Measurements from ENCODE around the gene PPIB. TPM values are rescaled to one million over a fixed set of nuclear protein-coding genes. Genes with fewer than 3 reads are reported as not detected.
A peak's percentile ranks its signal among the peaks of the same experiment; 100 is the strongest.

The PPIB gene
- polyA plus RNA-seq, 2 of the 4 experiments (the other 2 are of a cell fraction), result 676 to 807 TPM

DNA sequence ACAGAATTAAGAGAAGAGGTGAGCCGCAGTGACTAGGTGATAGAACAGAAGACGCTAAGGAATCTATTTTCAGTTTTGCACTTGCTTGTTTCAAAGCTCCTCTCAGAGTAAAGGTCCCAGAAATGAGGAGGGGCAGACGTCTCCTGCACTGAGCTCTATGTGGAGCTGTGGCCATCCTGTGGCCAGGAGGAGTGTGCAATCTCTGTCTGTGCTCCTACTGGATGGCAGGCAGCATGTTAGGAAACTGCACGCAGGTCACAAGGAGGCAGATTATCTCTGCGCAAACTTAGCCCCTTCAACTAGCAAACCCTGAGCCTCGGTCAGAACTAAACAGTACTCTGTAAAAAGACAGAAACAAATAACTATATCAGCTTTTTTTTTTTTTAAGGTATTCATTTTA, 31.1 kb upstream of the PPIB start:
- no peak overlapping the region for H3K4me2 ChIP-seq
- H3K4me3 ChIP-seq, result no peak overlapping the region
- no peaks in the 10 kb centered on the region for H3K4me1 ChIP-seq
- ATAC-seq, result peak; percentile 80 to 83
- no peaks in the 10 kb centered on the region for H3K9me3 ChIP-seq
- CTCF ChIA-PET, result interaction anchor here (0.7 to 1.4 kb wide), 7 partner anchors 8 to 1321 kb away, joined by 3 to 6 read pairs (median 4); no protein-coding TSS in a partner anchor
- no peak overlapping the region for H3K27ac ChIP-seq
- POLR2A ChIA-PET, result no interaction called here
- no peak for FAIRE-seq
- TF ChIP-seq, protein P1, sequence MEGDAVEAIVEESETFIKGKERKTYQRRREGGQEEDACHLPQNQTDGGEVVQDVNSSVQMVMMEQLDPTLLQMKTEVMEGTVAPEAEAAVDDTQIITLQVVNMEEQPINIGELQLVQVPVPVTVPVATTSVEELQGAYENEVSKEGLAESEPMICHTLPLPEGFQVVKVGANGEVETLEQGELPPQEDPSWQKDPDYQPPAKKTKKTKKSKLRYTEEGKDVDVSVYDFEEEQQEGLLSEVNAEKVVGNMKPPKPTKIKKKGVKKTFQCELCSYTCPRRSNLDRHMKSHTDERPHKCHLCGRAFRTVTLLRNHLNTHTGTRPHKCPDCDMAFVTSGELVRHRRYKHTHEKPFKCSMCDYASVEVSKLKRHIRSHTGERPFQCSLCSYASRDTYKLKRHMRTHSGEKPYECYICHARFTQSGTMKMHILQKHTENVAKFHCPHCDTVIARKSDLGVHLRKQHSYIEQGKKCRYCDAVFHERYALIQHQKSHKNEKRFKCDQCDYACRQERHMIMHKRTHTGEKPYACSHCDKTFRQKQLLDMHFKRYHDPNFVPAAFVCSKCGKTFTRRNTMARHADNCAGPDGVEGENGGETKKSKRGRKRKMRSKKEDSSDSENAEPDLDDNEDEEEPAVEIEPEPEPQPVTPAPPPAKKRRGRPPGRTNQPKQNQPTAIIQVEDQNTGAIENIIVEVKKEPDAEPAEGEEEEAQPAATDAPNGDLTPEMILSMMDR (IDR thresholded peaks at IDR 0.05), result no peak
- TF ChIP-seq CHD4 (IDR thresholded peaks at IDR 0.05; ENCODE audit: borderline replicate concordance) (no peak), EP300 (IDR thresholded peaks at IDR 0.05) (no peak), TP53 (CRISPR knock-in tag; IDR thresholded peaks at IDR 0.05) (no peak), JUNB (IDR thresholded peaks at IDR 0.05) (no peak), RFX5 (IDR thresholded peaks at IDR 0.05) (no peak), TFCP2L1 (CRISPR knock-in tag; IDR thresholded peaks at IDR 0.05) (no peak), NPAS2 (CRISPR knock-in tag; IDR thresholded peaks at IDR 0.05; ENCODE audit: borderline replicate concordance) (no peak), HOXA7 (CRISPR knock-in tag; IDR thresholded peaks at IDR 0.05) (no peak), EHF (CRISPR knock-in tag; IDR thresholded peaks at IDR 0.05) (no peak), JUN (IDR thresholded peaks at IDR 0.05) (no peak), BHLHE40 (IDR thresholded peaks at IDR 0.05; ENCODE audit: low read depth, low read length) (no peak), MYC (IDR thresholded peaks at IDR 0.05; ENCODE audit: borderline replicate concordance, low read length) (no peak), FOSL2 (IDR thresholded peaks at IDR 0.05) (no peak), FOSL2 (CRISPR knock-in tag; IDR thresholded peaks at IDR 0.05) (no peak), HDAC2 (IDR thresholded peaks at IDR 0.05) (no peak)
- TF ChIP-seq, protein P2, sequence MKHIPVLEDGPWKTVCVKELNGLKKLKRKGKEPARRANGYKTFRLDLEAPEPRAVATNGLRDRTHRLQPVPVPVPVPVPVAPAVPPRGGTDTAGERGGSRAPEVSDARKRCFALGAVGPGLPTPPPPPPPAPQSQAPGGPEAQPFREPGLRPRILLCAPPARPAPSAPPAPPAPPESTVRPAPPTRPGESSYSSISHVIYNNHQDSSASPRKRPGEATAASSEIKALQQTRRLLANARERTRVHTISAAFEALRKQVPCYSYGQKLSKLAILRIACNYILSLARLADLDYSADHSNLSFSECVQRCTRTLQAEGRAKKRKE (CRISPR knock-in tag; IDR thresholded peaks at IDR 0.05; ENCODE audit: low read depth), result no peak
- TF ChIP-seq, protein P3, sequence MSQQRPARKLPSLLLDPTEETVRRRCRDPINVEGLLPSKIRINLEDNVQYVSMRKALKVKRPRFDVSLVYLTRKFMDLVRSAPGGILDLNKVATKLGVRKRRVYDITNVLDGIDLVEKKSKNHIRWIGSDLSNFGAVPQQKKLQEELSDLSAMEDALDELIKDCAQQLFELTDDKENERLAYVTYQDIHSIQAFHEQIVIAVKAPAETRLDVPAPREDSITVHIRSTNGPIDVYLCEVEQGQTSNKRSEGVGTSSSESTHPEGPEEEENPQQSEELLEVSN (IDR thresholded peaks at IDR 0.05; ENCODE audit: borderline replicate concordance, low read depth), result no peak
- peak in 1 of 2 experiments; percentile 22 for DNase-seq (ENCODE audit: low read depth in 1 of 2, low spot score in 1 of 2)
- WGBS (ENCODE audit: missing lambda C conversion rate), result 82% methylated on average over 6 of the region's 6 CpGs

DNA sequence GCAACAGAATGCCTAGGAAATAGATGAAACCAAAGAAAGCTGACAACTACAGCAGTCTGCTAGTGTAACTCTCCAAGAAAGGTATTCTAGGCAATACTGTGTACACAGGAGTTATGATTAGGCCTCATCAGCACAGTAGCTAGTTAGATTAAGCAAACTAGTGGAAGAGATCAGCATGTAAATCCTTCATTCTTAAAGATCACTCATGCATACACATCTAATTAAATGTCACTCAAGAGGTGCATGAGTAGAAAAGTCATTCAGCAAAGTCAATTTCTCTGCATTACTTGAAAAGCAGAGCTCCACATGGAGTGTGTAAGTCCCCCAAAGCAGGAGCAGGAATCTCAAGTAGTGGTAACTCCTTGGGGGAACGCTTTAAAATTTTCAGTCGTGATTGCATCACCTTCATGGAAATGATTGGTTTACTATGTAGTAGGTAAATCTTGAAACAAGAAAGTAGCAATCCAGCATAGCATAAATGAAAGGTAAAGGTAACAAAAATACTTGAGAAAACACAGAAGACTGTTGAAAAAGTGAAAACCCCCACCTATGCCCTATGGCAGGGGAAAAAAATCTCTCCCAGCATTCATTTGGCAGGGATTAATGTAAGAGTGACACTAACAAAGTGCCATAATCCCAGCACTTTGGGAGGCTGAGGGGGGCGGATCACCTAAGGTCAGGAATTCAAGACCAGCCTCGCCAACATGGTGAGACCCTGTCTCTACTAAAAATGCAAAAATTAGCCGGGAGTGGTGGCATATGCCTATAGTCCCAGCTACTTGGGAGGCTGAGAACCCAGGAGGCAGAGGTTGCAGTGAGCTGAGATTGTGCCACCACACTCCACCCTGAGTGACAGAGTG, 29.4 kb upstream of the PPIB start:
- no peak for ATAC-seq
- no peak for TF ChIP-seq CHD2 (IDR thresholded peaks at IDR 0.05; ENCODE audit: low read length, partially characterized antibody)
- TF ChIP-seq CEBPB (IDR thresholded peaks at IDR 0.05), result no peak
- TF ChIP-seq EHMT2 (IDR thresholded peaks at IDR 0.05; ENCODE audit: low read depth), result no peak
- no peak for TF ChIP-seq JUN (IDR thresholded peaks at IDR 0.05)
- no peak for TF ChIP-seq RNF2 (IDR thresholded peaks at IDR 0.05; ENCODE audit: borderline replicate concordance, low read depth)
- TF ChIP-seq JUNB (IDR thresholded peaks at IDR 0.05), result no peak
- no peak for TF ChIP-seq MYC (IDR thresholded peaks at IDR 0.05; ENCODE audit: borderline replicate concordance, low read length)
- no peak for TF ChIP-seq FOXS1 (CRISPR knock-in tag; IDR thresholded peaks at IDR 0.05)
- no peak for TF ChIP-seq EP300 (IDR thresholded peaks at IDR 0.05)
- TF ChIP-seq RFX5 (IDR thresholded peaks at IDR 0.05), result no peak
- TF ChIP-seq, protein P4, sequence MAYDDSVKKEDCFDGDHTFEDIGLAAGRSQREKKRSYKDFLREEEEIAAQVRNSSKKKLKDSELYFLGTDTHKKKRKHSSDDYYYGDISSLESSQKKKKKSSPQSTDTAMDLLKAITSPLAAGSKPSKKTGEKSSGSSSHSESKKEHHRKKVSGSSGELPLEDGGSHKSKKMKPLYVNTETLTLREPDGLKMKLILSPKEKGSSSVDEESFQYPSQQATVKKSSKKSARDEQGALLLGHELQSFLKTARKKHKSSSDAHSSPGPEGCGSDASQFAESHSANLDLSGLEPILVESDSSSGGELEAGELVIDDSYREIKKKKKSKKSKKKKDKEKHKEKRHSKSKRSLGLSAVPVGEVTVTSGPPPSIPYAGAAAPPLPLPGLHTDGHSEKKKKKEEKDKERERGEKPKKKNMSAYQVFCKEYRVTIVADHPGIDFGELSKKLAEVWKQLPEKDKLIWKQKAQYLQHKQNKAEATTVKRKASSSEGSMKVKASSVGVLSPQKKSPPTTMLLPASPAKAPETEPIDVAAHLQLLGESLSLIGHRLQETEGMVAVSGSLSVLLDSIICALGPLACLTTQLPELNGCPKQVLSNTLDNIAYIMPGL (CRISPR knock-in tag; IDR thresholded peaks at IDR 0.05; ENCODE audit: borderline replicate concordance), result no peak
- TF ChIP-seq POLR2A (IDR thresholded peaks at IDR 0.05; ENCODE audit: low read length), result no peak
- no peak for TF ChIP-seq MAZ (IDR thresholded peaks at IDR 0.05; ENCODE audit: borderline replicate concordance, low read depth, low read length)
- TF ChIP-seq FOSB (CRISPR knock-in tag; IDR thresholded peaks at IDR 0.05), result no peak
- no peak for TF ChIP-seq SMC3 (IDR thresholded peaks at IDR 0.05)
- no peak for TF ChIP-seq KDM5A (IDR thresholded peaks at IDR 0.05)
- TF ChIP-seq ZNF302 (CRISPR knock-in tag; IDR thresholded peaks at IDR 0.05), result no peak
- TF ChIP-seq POLR2AphosphoS2 (conservative IDR thresholded peaks at IDR 0.05; ENCODE audit: low read length), result no peak
- no peak for TF ChIP-seq RARB (CRISPR knock-in tag; IDR thresholded peaks at IDR 0.05)
- peak; percentile 59 for FAIRE-seq
- CTCF ChIA-PET, result interaction anchor here (1.0 to 1.6 kb wide), 3 partner anchors 14 to 39 kb away, joined by 3 to 4 read pairs (median 4); no protein-coding TSS in a partner anchor
- no peak overlapping the region for H3K4me2 ChIP-seq
- no peaks in the 10 kb centered on the region for H3K4me1 ChIP-seq
- no peak overlapping the region for H3K4me3 ChIP-seq
- no peak overlapping the region for H3K27ac ChIP-seq
- DNase-seq (ENCODE audit: low read depth in 1 of 2, low spot score in 1 of 2), result no peak
- no peaks in the 10 kb centered on the region for H3K9me3 ChIP-seq
- POLR2A ChIA-PET, result no interaction called here
- 89% methylated on average over 5 of the region's 5 CpGs for WGBS (ENCODE audit: missing lambda C conversion rate)
